Breast epithelium (tissue), 4 donors: ENCODE data around the gene MYO5A. TPM values are rescaled to one million over a fixed set of nuclear protein-coding genes. Genes with fewer than 3 reads are reported as not detected.

Source experiments
- DNase-seq, 2 donors: peaks; one replicate each; pipeline ENCODE4 v3.0.0-alpha.2; 2019; ENCODE audit warnings: low spot score in 2 of 2
- H3K27ac ChIP-seq, 2 donors: fragments of 200-600 bp; sonication (generic) in 1 of 2; one replicate each; pipeline ENCODE4 v1.5.1; 2016 to 2019; ENCODE audit warnings: mild to moderate bottlenecking in 1 of 2
- H3K27me3 ChIP-seq, 2 donors: fragments of 200-600 bp; sonication (generic) in 1 of 2; one replicate each; pipeline versions ENCODE4 v1.5.1 to v1.6.0; 2017 to 2019; ENCODE audit warnings: control low read depth in 1 of 2, mild to moderate bottlenecking in 1 of 2
- H3K36me3 ChIP-seq: fragments of 200-600 bp; one replicate; pipeline ENCODE4 v1.5.1; 2019
- H3K4me1 ChIP-seq, 2 donors: fragments of 200-600 bp; sonication (generic); one replicate each; pipeline ENCODE4 v1.5.1; 2016 to 2019; ENCODE audit warnings: control low read depth in 1 of 2
- H3K4me3 ChIP-seq, 3 donors: fragments of 200-600 bp; sonication (generic); 1 replicate in 2 of 3; 2 replicates in 1 of 3; pipeline ENCODE4 v1.5.1; 2016 to 2019; ENCODE audit warnings: mild to moderate bottlenecking in 3 of 3, moderate library complexity in 2 of 3
- H3K9me3 ChIP-seq, 2 donors: fragments of 200-600 bp; sonication (generic) in 1 of 2; one replicate each; pipeline ENCODE4 v1.5.1; 2016 to 2019; ENCODE audit warnings: control low read depth in 1 of 2
- POLR2A ChIP-seq: fragments of 450-650 bp; IDR thresholded peaks from one replicate; pipeline ENCODE4 v1.6.1; 2016; ENCODE audit warnings: antibody characterized with exemption, mild to moderate bottlenecking, moderate library complexity
- POLR2AphosphoS5 ChIP-seq, 3 donors: sonication (generic); formaldehyde crosslinking; IDR thresholded peaks; one replicate each; pipeline ENCODE4 v1.6.1; 2017; ENCODE audit warnings: antibody characterized with exemption in 3 of 3
- intact Hi-C: fragments of 100-400 bp; cut with DNase I; formaldehyde crosslinking; loops from one replicate; pipeline ENCODE4 v1.15.1; 2023; ENCODE audit warnings: low total_unique reads
- total RNA-seq, 3 donors: library from RNA; depleted of rRNA; stranded (reverse); fragments of >200 nt; gene quantifications; one replicate each; pipeline ENCODE4 v1.1.0, GENCODE V29; 2016
- TF ChIP-seq, protein P1 (sequence below), 3 donors: fragments of 450-650 bp; IDR thresholded peaks; one replicate each; pipeline ENCODE4 v1.5.1; 2016 to 2017; ENCODE audit warnings: antibody characterized with exemption in 3 of 3, mild to moderate bottlenecking in 3 of 3, moderate library complexity in 3 of 3

MYO5A gene
- total RNA-seq, 3 donors from 2014 or later: 34.1 to 77.4 (median 34.4) TPM

- no peaks in the 10 kb centered on the region for H3K36me3 ChIP-seq
These were observed 166.6 kb downstream of the MYO5A start for GRCh38 chr15:52361975-52362494.

GRCh38 chr15:52361494-52361893, 167.2 kb downstream of the MYO5A start:
- Histone ChIP-seq H3K27me3 (no peaks in the 10 kb centered on the region), H3K27ac (peak overlapping the region; percentile 26 to 56), H3K36me3 (no peaks in the 10 kb centered on the region), H3K4me1 (no peaks in the 10 kb centered on the region), H3K9me3 (no peaks in the 10 kb centered on the region), H3K4me3 (no peak overlapping the region)
- intact Hi-C loops: no loop called here
- DNase-seq: no peak
- no peak for TF ChIP-seq POLR2AphosphoS5 (IDR thresholded peaks at IDR 0.05)
- TF ChIP-seq, protein P1, sequence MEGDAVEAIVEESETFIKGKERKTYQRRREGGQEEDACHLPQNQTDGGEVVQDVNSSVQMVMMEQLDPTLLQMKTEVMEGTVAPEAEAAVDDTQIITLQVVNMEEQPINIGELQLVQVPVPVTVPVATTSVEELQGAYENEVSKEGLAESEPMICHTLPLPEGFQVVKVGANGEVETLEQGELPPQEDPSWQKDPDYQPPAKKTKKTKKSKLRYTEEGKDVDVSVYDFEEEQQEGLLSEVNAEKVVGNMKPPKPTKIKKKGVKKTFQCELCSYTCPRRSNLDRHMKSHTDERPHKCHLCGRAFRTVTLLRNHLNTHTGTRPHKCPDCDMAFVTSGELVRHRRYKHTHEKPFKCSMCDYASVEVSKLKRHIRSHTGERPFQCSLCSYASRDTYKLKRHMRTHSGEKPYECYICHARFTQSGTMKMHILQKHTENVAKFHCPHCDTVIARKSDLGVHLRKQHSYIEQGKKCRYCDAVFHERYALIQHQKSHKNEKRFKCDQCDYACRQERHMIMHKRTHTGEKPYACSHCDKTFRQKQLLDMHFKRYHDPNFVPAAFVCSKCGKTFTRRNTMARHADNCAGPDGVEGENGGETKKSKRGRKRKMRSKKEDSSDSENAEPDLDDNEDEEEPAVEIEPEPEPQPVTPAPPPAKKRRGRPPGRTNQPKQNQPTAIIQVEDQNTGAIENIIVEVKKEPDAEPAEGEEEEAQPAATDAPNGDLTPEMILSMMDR (IDR thresholded peaks at IDR 0.05): no peak

More at GRCh38 chr15:52361975-52362494, 166.6 kb downstream of the MYO5A start:
- no peaks in the 10 kb centered on the region for H3K9me3 ChIP-seq
- H3K4me1 ChIP-seq: no peaks in the 10 kb centered on the region
- H3K27ac ChIP-seq: peak overlapping the region; percentile 26 to 49
- no peaks in the 10 kb centered on the region for H3K27me3 ChIP-seq
- H3K4me3 ChIP-seq: no peak overlapping the region
- no peak for DNase-seq
- intact Hi-C loops: no loop called here
- no peak for TF ChIP-seq POLR2A
- no peak for TF ChIP-seq POLR2AphosphoS5 (IDR thresholded peaks at IDR 0.05)
- TF ChIP-seq, protein P1 (IDR thresholded peaks at IDR 0.05): no peak

GRCh38 chr15:52360229-52361203, 168.2 kb downstream of the MYO5A start:
- Histone ChIP-seq H3K4me1 (no peaks in the 10 kb centered on the region), H3K27me3 (no peaks in the 10 kb centered on the region), H3K9me3 (no peaks in the 10 kb centered on the region), H3K27ac (peak overlapping the region; percentile 26 to 56), H3K36me3 (no peaks in the 10 kb centered on the region), H3K4me3 (no peak overlapping the region)
- TF ChIP-seq POLR2A (no peak), POLR2AphosphoS5 (IDR thresholded peaks at IDR 0.05) (no peak)
- TF ChIP-seq, protein P1 (IDR thresholded peaks at IDR 0.05): no peak
- DNase-seq: no peak
- intact Hi-C loops: no loop called here

GRCh38 chr15:52359722-52360121, 169.0 kb downstream of the MYO5A start:
- no peaks in the 10 kb centered on the region for H3K4me1 ChIP-seq
- H3K27me3 ChIP-seq: no peaks in the 10 kb centered on the region
- H3K27ac ChIP-seq: no peak overlapping the region
- TF ChIP-seq POLR2AphosphoS5 (IDR thresholded peaks at IDR 0.05) (no peak), POLR2A (no peak)
- TF ChIP-seq, protein P1 (IDR thresholded peaks at IDR 0.05): no peak
- H3K36me3 ChIP-seq: no peaks in the 10 kb centered on the region
- H3K9me3 ChIP-seq: no peaks in the 10 kb centered on the region
- intact Hi-C loops: no loop called here
- no peak for DNase-seq
- no peak overlapping the region for H3K4me3 ChIP-seq

DNA sequence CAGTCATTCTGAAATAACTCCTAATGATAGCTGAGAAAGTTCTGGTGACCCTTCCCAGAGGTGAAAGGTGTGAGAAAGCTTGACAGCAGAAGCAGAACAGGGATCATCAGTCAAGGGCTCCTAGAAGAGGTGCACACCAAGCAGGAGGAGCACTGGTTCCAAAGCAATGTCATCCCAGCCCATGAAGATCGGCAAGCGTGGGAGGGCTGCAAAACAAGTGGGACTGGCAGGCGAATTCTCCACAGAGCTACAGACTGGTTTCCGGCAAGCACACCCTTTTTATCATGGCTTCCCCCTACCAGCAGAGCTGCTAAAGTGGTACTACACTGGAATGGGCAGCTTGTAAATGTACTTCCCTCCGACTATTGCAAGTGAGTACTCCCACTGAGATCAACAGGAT, 170.7 kb downstream of the MYO5A start:
- no peaks in the 10 kb centered on the region for H3K4me1 ChIP-seq
- no peak for TF ChIP-seq POLR2A
- TF ChIP-seq, protein P1 (IDR thresholded peaks at IDR 0.05): no peak
- TF ChIP-seq POLR2AphosphoS5 (IDR thresholded peaks at IDR 0.05): no peak
- H3K9me3 ChIP-seq: no peaks in the 10 kb centered on the region
- no peak for DNase-seq
- no peaks in the 10 kb centered on the region for H3K36me3 ChIP-seq
- no peak overlapping the region for H3K27ac ChIP-seq
- H3K27me3 ChIP-seq: no peaks in the 10 kb centered on the region
- no peak overlapping the region for H3K4me3 ChIP-seq
- intact Hi-C loops: no loop called here
